ENCODE data around the gene NATD1. TPM values are rescaled to one million over a fixed set of nuclear protein-coding genes. Genes with fewer than 3 reads are reported as not detected.
A peak's percentile ranks its signal among the peaks of the same experiment; 100 is the strongest.

Gene NATD1
- total RNA-seq, 1 experiment from 2014 or later = 7.3 TPM

DNA sequence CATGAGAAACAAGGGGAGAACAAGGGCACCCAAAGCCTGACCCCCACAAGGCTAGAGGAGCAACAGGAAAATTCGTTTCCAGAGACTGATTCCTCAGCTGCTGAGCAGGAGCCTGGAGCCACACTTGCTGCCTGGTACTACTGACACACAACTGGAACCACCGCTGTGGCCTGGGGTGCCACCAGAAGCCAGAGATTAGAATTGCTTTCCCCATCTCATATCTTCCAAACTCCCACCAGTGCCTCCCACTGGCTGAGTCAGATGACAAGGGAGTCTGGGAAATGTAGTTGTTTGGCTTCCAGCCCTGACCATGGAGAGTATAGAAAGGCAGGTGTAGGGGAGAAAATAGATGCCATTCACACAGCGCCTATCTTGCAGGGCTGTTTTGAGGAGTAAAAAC, 35.1 kb downstream of the NATD1 start:
- H4K5ac ChIP-seq (ENCODE audit: insufficient read length, low read depth, low read length) = no peak overlapping the region
- H2BK120ac ChIP-seq (ENCODE audit: low read depth, low read length, poor library complexity, severe bottlenecking) = no peak overlapping the region
- H3K56ac ChIP-seq (ENCODE audit: insufficient read length, low read depth, low read length) = no peak overlapping the region
- no peak overlapping the region for H2BK20ac ChIP-seq (ENCODE audit: low read depth, low read length, poor library complexity, severe bottlenecking)
- H2BK12ac ChIP-seq (ENCODE audit: insufficient read length, low read depth, low read length) = no peak overlapping the region
- no peak overlapping the region for H3K18ac ChIP-seq (ENCODE audit: insufficient read length, low read depth, low read length)
- Mint-ChIP-seq H3K4me3 (no peak overlapping the region; a peak in 2 of 5 replicates), H3K9me3 (0 out of 5 replicates have a peak, but pooled peaks cover 0 to 3% of the 10 kb centered on the region in 2 experiments), H3K36me3 (ENCODE audit: insufficient read depth in 1 of 3, low read depth in 3 of 3) (peaks cover 0 to 15% (median 11%) of the 10 kb centered on the region in 3 experiments; a peak in 3 of 7 replicates), H3K27ac (0 out of 7 replicates have a peak overlapping the region, but pooled peaks of 1 of the 3 experiments have one; percentile 1), H3K4me1 (peaks cover 37 to 38% of the 10 kb centered on the region in 2 experiments), H3K27me3 (ENCODE audit: low read depth) (no peaks in the 10 kb centered on the region)
- H3K4ac ChIP-seq (ENCODE audit: low read depth, low read length) = no peak overlapping the region
- WGBS (ENCODE audit: extremely low coverage, insufficient read length, low lambda C conversion rate) = no CpG with 5 or more reads among the region's 3 CpGs
- no peak overlapping the region for H2AK5ac ChIP-seq (ENCODE audit: insufficient read length, low read length)
- H3K23me2 ChIP-seq (ENCODE audit: insufficient read length, low read depth, low read length, poor library complexity, severe bottlenecking) = peaks cover 11% of the 10 kb centered on the region
- no peak overlapping the region for H3K27ac ChIP-seq (ENCODE audit: insufficient read length, low read depth, low read length)
- no peak overlapping the region for H3K14ac ChIP-seq (ENCODE audit: insufficient read depth, low read length)
- H3K4me1 ChIP-seq (ENCODE audit: insufficient read depth, low read length) = peaks cover 2% of the 10 kb centered on the region; the same call in 1 of the 2 replicates
- no peak overlapping the region for H3T11ph ChIP-seq (ENCODE audit: low read length)
- peak; percentile 67 for DNase-seq
- no peak overlapping the region for H2BK15ac ChIP-seq (ENCODE audit: low read depth, low read length)
- no peak overlapping the region for H3K23ac ChIP-seq (ENCODE audit: insufficient read length, low read depth, low read length)
- H4K20me1 ChIP-seq (ENCODE audit: control insufficient read depth, insufficient read depth, insufficient read length) = no peaks in the 10 kb centered on the region
- no peak overlapping the region for H3K9ac ChIP-seq (ENCODE audit: extremely low read depth, insufficient read length, low read length)
- no peak overlapping the region for H2AFZ ChIP-seq (ENCODE audit: low read length)
- no peak overlapping the region for H4K8ac ChIP-seq (replicated peaks; ENCODE audit: insufficient read length, low read depth, low read length)
- H4K91ac ChIP-seq (ENCODE audit: insufficient read length, low read depth, low read length) = no peak overlapping the region
- H2BK5ac ChIP-seq (ENCODE audit: insufficient read length, low read length) = no peak overlapping the region
- TF ChIP-seq, protein P1, sequence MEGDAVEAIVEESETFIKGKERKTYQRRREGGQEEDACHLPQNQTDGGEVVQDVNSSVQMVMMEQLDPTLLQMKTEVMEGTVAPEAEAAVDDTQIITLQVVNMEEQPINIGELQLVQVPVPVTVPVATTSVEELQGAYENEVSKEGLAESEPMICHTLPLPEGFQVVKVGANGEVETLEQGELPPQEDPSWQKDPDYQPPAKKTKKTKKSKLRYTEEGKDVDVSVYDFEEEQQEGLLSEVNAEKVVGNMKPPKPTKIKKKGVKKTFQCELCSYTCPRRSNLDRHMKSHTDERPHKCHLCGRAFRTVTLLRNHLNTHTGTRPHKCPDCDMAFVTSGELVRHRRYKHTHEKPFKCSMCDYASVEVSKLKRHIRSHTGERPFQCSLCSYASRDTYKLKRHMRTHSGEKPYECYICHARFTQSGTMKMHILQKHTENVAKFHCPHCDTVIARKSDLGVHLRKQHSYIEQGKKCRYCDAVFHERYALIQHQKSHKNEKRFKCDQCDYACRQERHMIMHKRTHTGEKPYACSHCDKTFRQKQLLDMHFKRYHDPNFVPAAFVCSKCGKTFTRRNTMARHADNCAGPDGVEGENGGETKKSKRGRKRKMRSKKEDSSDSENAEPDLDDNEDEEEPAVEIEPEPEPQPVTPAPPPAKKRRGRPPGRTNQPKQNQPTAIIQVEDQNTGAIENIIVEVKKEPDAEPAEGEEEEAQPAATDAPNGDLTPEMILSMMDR (conservative IDR thresholded peaks at IDR 0.05) = 0 out of 3 replicates have a peak, but pooled peaks have one; percentile 9
- no peaks in the 10 kb centered on the region for H3K9me3 ChIP-seq (ENCODE audit: control insufficient read depth, low read depth, low read length)
- no peaks in the 10 kb centered on the region for H3K79me1 ChIP-seq (ENCODE audit: insufficient read depth, low read depth, low read length, poor library complexity, severe bottlenecking)
- peaks cover 4% of the 10 kb centered on the region; the same call in 1 of the 2 replicates for H3K79me2 ChIP-seq (ENCODE audit: insufficient read depth, low read length)
- H3K27me3 ChIP-seq (ENCODE audit: insufficient read depth, low read length) = no peaks in the 10 kb centered on the region
- H3K4me2 ChIP-seq (ENCODE audit: insufficient read depth, insufficient read length, low read length) = no peak overlapping the region
